Brain pericyte (primary cell): ENCODE measurements around the gene LMF2.
"Not testable (repeated sequence)": the region's sequence is repeated elsewhere in the genome, so short reads cannot be mapped to it uniquely, and the experiment has no call there.

Source experiments
- DNase-seq: peaks from one replicate; pipeline ENCODE4 v3.0.0-alpha.2; 2012; ENCODE audit warnings: low read depth, low spot score

LMF2 gene, protein sequence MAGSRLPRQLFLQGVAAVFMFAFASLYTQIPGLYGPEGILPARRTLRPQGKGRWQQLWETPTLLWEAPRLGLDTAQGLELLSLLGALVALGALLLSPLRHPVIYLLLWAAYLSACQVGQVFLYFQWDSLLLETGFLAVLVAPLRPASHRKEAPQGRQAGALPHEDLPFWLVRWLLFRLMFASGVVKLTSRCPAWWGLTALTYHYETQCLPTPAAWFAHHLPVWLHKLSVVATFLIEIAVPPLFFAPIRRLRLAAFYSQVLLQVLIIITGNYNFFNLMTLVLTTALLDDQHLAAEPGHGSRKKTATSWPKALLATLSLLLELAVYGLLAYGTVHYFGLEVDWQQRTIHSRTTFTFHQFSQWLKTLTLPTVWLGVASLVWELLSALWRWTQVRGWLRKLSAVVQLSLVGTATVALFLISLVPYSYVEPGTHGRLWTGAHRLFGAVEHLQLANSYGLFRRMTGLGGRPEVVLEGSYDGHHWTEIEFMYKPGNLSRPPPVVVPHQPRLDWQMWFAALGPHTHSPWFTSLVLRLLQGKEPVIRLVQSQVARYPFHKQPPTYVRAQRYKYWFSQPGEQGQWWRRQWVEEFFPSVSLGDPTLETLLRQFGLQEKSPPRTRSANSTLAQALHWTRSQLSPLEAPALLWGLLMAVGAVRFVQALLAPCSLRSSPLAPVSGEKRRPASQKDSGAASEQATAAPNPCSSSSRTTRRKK

DNA sequence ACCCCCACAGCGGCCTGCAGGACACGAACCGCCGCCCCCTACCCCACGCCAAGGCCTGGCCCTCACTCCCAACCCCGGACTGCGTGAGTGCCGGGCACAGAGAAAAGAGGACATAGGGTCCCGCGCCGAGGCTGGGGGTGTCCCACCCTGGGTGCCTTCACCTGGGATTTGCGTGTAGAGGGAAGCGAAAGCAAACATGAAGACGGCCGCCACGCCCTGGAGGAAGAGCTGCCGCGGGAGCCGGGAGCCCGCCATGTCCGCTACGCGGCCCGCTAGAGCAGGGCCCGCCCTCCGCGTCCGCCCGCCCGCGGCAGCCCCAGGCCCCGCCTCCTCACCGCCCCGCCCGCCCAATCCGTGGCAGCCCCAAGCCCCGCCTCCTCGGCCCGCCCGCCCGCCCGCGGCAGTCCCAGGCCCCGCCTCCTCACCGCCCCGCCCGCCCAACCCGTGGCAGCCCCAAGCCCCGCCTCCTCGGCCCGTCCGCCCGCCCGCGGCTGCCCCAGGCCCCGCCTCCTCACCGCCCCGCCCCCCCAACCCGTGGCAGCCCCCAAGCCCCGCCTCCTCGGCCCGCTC is at the start of gene LMF2:
TSS of gene LMF2 (minus strand) at position 282 of the 570 bp plus-strand sequence. CDS start at position 255, 27 bp downstream.
- no peak for DNase-seq

- no peak for DNase-seq
Measured at GRCh38 chr22:50556703-50557102, 49.2 kb upstream of the LMF2 start.

DNA sequence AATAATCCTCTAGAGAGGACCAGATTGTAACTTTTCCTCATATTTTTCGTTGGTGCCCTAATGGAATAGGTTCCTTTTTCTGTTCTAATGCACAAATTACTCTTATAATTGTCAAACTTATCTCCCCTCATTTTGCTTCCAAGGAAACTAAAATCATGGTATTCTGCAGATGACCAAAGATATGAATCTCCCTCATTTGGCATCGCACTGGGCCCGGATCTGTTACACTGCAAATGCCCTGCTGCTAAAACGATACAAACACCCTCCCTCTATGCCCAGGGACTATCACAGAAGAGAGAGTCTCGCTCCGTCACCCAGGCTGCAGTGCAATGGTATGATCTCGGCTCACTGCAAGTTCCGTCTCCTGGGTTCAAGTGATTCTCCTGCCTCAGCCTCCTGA is 45.8 kb upstream of the LMF2 start:
- no peak for DNase-seq

DNA sequence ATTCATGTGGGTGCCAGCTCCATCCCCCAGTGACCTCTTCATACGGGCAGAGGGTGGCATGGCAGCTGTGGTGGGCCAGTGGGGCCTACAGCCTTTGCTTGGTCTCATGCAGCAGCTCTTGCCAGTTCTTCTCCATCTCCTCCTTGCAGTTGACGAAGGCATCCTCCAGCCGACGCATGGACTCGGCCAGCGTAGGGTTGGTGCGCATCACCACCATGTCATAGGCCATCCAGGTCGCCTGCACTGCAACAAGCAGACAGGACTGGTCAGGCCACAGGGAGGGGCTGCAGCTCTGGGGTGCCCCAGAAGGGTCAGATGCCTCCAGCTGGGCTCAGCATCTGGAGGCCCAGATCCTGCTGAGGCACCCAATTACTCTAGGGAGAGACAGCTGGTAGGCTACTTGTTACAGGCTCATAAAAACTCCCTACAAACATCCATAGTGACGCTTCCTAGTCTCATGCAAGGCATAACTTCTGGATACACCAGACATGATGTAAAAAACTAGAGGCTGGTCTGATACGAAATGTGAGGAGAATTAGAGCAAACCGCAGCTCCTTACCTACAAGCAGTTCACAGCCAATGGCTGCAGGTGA is 43.8 kb upstream of the LMF2 start:
- no peak for DNase-seq

DNA sequence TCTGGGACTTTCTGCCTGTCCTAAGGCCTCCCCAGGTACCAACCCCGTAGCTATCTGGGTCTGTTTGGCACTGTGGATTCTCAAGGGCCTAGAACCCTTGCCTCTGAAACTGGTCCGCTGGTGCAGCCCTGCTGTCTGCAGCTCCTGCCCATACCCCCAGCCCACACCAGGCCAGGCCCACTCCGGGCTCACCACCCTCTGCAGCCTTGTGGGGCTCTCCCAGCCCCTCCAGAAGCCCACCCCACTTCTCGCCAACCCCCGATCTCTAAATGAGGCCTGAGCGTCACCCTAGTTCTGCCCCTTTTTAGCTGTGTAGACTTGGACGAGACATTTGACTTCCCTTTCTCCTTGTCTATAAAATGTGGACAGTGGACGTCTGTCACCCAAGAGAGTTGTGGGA is 42.9 kb upstream of the LMF2 start:
- DNase-seq = no peak

DNA sequence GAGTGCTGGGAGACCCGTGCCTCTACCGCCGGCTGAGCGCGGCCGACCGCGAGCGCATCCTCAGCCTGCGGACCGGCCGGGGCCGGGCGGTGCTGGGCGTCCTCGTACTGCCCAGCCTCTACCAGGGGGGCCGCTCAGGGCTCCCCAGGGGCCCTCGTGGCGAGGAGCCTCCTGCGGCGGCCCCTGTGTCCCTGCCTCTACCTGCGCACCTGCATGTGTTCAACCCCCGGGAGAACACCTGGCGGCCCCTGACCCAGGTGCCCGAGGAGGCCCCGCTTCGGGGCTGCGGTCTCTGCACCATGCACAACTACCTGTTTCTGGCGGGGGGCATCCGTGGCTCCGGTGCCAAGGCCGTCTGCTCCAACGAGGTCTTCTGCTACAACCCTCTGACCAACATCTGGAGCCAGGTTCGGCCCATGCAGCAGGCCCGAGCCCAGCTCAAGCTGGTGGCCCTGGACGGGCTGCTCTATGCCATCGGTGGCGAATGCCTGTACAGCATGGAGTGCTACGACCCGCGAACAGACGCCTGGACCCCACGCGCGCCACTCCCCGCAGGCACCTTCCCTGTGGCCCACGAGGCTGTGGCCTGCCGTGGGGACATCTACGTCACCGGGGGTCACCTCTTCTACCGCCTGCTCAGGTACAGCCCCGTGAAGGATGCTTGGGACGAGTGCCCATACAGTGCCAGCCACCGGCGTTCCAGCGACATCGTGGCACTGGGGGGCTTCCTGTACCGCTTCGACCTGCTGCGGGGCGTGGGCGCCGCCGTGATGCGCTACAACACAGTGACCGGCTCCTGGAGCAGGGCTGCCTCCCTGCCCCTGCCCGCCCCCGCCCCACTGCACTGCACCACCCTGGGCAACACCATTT is 41.7 kb upstream of the LMF2 start:
- no peak for DNase-seq

DNA sequence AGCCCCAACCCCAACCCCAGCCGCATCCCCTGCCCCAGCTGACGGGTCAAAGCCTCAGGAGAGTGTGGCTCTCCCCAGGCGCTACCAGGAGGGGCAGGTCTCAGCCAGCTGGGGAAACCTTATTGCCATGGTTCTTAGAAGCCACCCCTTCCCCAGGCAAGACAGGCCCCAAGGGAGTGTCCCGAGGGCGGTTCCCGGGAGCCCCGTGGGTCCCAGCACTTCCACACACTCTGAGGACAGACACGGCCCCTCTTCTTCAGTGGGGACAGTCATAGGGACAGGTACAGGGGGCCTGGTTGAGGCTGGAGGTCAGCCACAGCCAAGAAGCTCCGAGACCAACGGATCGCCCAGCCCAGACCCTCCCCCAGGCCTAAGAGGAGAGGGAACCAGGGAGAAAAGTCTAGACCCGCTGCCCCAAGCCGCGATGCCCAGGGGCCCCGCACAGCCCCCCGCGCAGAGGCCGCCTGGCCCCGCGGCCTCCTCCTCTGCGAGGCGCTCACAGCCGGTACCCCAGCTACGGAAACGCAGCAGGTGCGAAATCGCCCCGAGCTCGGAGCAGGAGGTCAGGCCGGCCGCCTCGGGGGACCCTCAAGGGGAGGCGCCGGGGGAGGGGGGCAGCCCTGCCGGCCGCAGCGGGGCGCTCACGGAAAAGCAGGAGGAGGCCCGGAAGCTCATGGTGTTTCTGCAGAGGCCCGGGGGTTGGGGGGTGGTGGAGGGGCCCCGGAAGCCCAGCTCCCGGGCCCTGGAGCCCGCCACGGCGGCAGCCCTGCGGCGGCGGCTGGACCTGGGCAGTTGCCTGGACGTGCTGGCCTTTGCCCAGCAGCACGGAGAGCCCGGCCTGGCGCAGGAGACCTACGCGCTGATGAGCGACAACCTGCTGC is 40.8 kb upstream of the LMF2 start:
- no peak for DNase-seq

DNA sequence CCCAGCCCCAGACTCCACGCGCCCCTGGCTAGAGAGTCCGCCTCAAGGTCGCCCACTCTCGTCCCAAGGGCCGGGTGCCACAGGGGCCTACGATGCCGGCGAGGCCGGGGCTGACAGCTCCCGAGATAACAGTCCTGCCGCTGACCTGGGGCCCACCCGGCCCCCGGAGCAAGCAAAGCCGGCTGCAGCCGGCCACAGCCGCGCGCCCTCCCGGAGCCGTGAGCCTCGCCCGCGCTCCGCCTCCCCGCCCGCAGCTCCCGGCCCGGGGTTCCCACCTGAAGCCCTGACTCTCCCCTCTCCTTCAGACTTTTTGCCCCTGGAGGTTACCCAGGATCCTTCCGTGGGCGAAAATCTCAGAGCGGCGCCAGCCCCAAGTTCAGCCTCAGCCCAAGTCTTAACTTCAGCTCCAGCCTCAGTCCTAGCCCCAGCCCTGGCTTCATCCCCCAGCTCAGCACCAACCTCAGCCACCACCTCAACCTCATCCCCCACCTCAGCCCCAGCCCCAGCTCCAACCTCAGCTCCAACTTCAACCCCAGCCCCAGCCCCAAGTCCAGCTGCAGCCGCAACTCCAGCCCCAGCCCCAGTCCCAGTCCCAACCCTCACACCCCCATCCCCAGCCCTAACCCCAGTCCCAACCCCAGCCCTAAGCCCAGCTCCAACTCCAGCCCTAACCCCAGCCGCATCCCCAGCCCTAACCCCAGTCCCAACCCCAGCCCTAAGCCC is 39.9 kb upstream of the LMF2 start:
- no peak for DNase-seq

DNA sequence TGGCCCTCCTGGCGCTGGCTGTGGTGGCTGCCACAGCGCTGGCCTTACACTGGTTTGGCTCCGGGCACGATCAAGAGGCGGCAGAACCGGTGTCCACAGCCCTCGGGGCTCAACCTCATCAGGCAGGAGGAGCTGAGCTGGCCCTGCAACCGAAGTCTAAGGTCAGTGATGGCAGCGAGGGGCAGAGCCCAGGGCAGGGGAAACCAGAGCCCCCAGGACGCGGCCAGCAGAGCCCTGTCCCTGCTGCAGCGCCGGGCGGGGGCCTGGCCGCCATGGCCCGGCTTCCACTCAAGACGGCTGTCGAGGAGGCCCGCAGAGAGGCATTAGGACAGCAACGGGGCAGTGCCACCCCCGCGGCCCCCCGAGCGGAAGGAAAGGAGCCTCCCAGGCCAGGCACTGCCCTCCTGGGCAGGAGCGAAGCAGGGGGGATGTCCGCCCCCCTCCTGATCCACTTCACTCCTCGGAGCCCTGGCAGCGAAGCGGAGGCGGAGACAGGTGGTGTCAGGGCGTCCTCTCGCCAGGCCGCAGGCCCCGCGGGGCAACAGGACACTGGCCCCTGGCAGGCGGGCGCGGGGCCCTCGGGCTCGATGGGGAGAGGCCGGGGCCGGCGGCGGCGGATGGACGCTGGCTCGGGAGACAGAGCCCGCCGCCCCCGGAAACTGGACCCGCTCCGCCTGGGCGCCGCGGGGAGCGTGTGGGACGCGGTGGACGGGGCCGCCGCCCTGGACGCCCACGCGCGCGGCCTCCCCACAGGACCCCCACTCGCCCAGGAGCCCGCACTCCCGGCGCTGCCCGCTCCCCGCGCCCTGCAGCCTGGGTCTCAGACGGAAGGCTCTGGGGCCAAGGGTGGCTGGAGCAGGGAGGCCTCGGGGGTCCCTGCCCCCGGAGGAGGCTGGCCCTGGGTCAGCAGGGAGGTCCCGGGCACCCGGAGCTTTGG is 39.1 kb upstream of the LMF2 start:
- no peak for DNase-seq

DNA sequence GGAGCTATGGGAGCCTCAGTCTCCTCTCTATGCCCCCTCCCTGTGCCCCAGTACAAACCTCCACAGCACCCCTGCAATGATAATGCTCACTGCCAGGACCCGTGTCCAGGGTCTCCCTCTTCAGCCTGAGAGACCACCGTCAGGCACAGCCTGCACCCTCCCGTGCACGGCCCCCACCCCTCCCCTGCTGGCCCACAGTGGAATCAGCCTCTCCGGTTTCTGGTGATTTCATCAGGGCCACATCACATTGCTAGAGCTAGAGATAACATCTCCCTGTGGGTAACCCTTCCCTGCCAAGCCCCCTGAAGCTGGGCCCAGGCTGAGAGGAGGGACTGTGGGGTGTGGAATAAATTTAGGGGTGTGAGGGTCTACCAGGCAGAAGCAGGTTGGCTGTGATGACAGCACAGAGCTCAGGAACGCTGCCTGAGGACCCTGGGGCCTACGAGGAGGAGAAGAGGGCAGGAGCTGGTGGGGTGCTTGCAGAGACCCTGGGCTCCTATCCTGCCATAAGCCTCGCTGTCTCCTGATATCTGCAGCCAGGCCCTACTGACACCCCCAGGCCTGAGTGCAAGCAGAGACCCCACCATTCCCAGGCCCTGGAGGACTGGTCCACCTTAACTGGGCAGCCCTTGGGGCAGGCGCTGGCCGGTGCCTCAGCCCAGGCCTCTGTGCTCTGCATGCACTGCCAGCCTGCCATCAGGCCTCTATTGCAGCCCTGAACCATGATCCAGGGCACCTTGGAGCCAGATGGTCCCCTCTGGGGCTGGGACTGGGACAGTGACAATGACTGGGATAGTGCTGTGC is 38.2 kb upstream of the LMF2 start, which contains the start of gene KLHDC7B:
TSS of gene KLHDC7B (plus strand) at position 378 of the 804 bp plus-strand sequence. CDS start at position 723, 345 bp downstream.
- DNase-seq = no peak

DNA sequence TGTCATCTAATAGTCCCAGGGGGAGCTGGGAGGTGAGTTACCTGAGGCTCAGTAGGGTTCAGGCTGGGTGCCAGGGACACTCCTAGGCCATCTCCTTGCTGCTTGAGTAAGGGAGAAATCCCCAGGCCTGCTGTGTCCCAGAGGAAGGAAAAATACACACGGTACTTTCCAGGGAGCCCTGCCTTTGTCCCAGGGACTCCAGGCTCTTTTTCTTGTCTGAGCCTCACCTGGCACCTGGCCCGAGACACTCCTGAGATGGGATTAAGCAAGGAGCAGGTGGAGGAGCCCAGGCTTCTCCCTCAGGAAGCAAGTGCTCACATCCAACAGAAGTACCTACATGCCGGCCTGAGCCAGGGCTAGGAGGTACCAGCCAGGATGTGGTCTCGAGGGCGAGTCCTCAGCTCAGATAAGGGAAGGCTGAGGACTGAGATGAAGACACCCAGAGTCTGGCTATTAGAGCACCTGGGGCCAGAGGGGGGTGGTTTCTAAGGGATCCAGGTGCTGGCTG is 37.3 kb upstream of the LMF2 start:
- DNase-seq = no peak

DNA sequence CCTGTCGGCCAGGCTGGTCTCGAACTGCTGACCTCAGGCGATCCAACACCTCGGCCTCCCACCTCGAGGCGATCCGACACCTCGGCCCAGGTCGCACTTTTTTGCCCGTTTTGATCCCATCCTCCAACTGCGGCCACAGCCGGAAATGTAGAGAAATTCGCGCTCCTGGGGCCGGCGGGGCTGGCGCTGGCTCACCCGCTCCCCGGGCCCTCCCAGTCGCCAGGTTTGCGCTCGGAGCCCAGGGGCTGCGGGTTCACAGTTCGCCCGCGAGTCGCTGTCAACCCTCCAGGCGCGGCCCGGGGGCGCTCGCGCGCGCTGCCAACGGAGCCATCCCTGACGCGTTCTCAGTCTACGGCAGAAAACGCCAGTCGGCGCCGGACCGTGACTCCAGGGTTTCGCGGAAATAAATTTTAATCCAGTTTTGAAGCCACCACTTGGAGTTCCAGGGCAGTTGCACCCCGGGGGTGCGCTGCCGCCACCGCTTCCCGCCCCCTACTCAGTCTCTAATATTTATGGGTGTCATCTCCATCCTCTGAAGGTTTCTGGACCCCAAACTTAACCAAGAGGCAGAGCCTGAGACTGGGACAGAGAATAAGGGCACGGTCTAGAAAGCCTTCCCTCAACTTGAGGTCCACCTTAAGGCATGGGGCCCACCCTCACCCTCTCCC is 36.7 kb upstream of the LMF2 start:
- no peak for DNase-seq

DNA sequence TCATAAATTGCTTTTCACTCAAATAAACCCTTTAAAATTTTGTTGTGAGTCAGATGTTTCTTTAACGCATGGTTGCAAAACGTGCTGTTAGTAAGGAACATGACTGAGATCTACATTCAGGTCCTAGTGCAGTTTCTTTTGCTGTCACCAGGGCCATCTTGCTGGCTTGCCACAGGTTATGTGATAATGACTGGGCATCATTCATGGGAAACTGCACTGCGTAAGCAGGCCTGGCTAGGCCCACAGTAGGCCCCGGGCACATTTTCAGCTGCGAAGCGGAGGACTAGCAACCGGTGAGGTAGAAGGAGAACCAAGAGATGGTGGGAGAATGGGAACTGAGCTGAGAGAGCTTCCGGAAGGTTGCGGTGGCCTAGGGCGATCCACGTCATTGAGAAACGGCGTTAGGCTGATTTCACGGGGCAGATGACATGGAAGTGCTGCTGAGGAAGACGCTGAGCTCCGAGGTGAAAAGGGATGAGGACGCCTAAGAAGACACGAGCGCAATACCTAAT is 35.0 kb upstream of the LMF2 start:
- DNase-seq = no peak

DNA sequence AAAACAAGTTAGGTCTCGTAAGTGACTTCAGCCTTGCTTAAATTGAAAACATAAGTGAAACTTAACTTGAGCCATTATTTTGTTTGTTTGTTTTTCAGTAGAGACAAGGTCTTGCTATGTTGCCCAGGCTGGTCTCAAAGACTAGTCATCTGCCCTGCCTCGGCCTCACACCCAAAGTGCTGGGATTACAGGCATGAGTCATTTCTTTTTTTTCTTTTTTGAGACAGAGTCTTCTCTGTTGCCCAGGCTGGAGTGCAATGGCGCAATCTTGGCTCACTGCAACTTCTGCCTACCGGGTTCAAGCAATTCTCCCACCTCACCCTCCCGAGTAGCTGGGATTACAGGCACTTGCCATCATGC is 34.1 kb upstream of the LMF2 start:
- not testable (repeated sequence) for DNase-seq

GRCh38 chr22:50540381-50540780 is 32.9 kb upstream of the LMF2 start:
- no peak for DNase-seq

GRCh38 chr22:50537765-50538164 is 30.3 kb upstream of the LMF2 start:
- no peak for DNase-seq

DNA sequence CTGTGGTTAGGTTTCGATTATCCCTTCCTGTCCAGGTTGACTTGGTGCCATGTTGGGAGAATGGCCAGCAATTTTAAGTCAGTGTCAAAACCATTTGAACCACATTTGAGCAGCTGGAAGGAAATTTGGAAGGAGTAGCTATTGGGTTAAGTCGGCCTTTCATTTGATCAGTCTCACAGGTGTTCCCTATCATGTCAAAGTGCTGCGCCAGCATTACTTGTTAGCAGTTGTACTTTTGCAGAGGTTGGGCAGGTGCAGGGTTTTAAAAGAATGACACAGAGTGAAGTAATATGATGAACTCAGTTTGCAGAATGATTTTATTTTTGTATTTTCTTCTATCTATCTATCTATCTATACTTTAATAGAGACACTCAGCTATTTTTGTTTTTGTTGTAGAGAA is 28.7 kb upstream of the LMF2 start:
- DNase-seq = no peak
